ENCODE data around the gene STAG3.

Gene STAG3

GRCh38 chr7:100154651-100155491 is 22.8 kb upstream of the STAG3 start:
- no peak for DNase-seq (ENCODE audit: low read depth in 2 of 2)

- DNase-seq (ENCODE audit: low read depth in 2 of 2), result no peak
Observed at GRCh38 chr7:100155553-100156317, 22.0 kb upstream of the STAG3 start.

- DNase-seq (ENCODE audit: low read depth in 2 of 2), result no peak
Observed at GRCh38 chr7:100156331-100157068, 21.2 kb upstream of the STAG3 start.

GRCh38 chr7:100157069-100157333 is 20.7 kb upstream of the STAG3 start:
- no peak for DNase-seq (ENCODE audit: low read depth in 2 of 2)

GRCh38 chr7:100157334-100158228 is 20.1 kb upstream of the STAG3 start:
- no peak for DNase-seq (ENCODE audit: low read depth in 2 of 2)

- peak; percentile 94 to 96 for DNase-seq (ENCODE audit: low read depth in 2 of 2)
Observed at GRCh38 chr7:100158229-100159098, 19.3 kb upstream of the STAG3 start, which contains the start of gene TRAPPC14. TSS of gene TRAPPC14 (minus strand) at chr7:100158723. CDS start at chr7:100158499, 224 bp downstream.

GRCh38 chr7:100159099-100159623 is 18.6 kb upstream of the STAG3 start:
- no peak for DNase-seq (ENCODE audit: low read depth in 2 of 2)

GRCh38 chr7:100160067-100160466 is 17.7 kb upstream of the STAG3 start:
- DNase-seq (ENCODE audit: low read depth in 2 of 2), result no peak

GRCh38 chr7:100163006-100163531 is 14.6 kb upstream of the STAG3 start:
- DNase-seq (ENCODE audit: low read depth in 2 of 2), result no peak

- no peak for DNase-seq (ENCODE audit: low read depth in 2 of 2)
Observed at GRCh38 chr7:100163871-100164270, 13.8 kb upstream of the STAG3 start.

GRCh38 chr7:100166317-100166940 is 11.3 kb upstream of the STAG3 start:
- no peak for DNase-seq (ENCODE audit: low read depth in 2 of 2)

GRCh38 chr7:100166970-100167911 is 10.5 kb upstream of the STAG3 start:
- no peak for DNase-seq (ENCODE audit: low read depth in 2 of 2)

GRCh38 chr7:100167912-100168323 is 9.8 kb upstream of the STAG3 start:
- no peak for DNase-seq (ENCODE audit: low read depth in 2 of 2)

GRCh38 chr7:100169147-100169850 is 8.4 kb upstream of the STAG3 start:
- no peak for DNase-seq (ENCODE audit: low read depth in 2 of 2)

- no peak for DNase-seq (ENCODE audit: low read depth in 2 of 2)
Observed at GRCh38 chr7:100170101-100170897, 7.4 kb upstream of the STAG3 start.

GRCh38 chr7:100171087-100171681 is 6.5 kb upstream of the STAG3 start:
- DNase-seq (ENCODE audit: low read depth in 2 of 2), result no peak

Measured in stimulated activated CD8-positive, alpha-beta memory T cell treated with anti-CD3 and anti-CD28 coated beads, Interleukin-2, amount 100 ng/mL, for 48 hours (primary cell).